H9 (cell line): ENCODE data around the gene LPCAT2. TPM values are rescaled to one million over a fixed set of nuclear protein-coding genes. Genes with fewer than 3 reads are reported as not detected.

Experiments used
- DNase-seq: peaks from one replicate; pipeline ENCODE4 v3.0.0-alpha.2; 2017
- H2AFZ ChIP-seq: one replicate; pipeline ENCODE4 v1.6.1; 2013; ENCODE audit warnings: mild to moderate bottlenecking, low read length, control low read depth, moderate library complexity
- H2AK5ac ChIP-seq: 2 replicates; pipeline ENCODE4 v1.6.1; 2013; ENCODE audit warnings: low read length, control low read depth, mixed read lengths; ENCODE audit not compliant: insufficient read length
- H2BK120ac ChIP-seq: one replicate; pipeline ENCODE4 v1.6.1; 2013; ENCODE audit warnings: low read depth, mild to moderate bottlenecking, low read length, control low read depth, inconsistent platforms; ENCODE audit not compliant: poor library complexity, severe bottlenecking
- H2BK12ac ChIP-seq: 2 replicates; pipeline ENCODE4 v1.6.1; 2013; ENCODE audit warnings: low read length, control low read depth, mixed read lengths, low read depth; ENCODE audit not compliant: insufficient read length
- H2BK15ac ChIP-seq: 2 replicates; pipeline ENCODE4 v1.6.1; 2013; ENCODE audit warnings: low read depth, low read length, control low read depth
- H2BK20ac ChIP-seq: one replicate; pipeline ENCODE4 v1.6.1; 2013; ENCODE audit warnings: low read depth, mild to moderate bottlenecking, low read length, control low read depth, inconsistent platforms; ENCODE audit not compliant: poor library complexity, severe bottlenecking
- H2BK5ac ChIP-seq: 2 replicates; pipeline ENCODE4 v1.6.1; 2013; ENCODE audit warnings: low read length, control low read depth, mixed read lengths; ENCODE audit not compliant: insufficient read length
- H3K14ac ChIP-seq: 2 replicates; pipeline ENCODE4 v1.6.1; 2013; ENCODE audit warnings: low read length, control low read depth; ENCODE audit not compliant: insufficient read depth
- H3K18ac ChIP-seq: 2 replicates; pipeline ENCODE4 v1.6.1; 2013; ENCODE audit warnings: low read depth, mild to moderate bottlenecking, mixed read lengths, low read length, control low read depth; ENCODE audit not compliant: insufficient read length
- H3K23ac ChIP-seq: 2 replicates; pipeline ENCODE4 v1.6.1; 2013; ENCODE audit warnings: low read length, control low read depth, mixed read lengths, low read depth; ENCODE audit not compliant: insufficient read length
- H3K23me2 ChIP-seq: 2 replicates; pipeline ENCODE4 v1.6.1; 2013; ENCODE audit warnings: low read depth, mild to moderate bottlenecking, mixed read lengths, low read length, control low read depth; ENCODE audit not compliant: insufficient read length, poor library complexity, severe bottlenecking
- H3K27ac ChIP-seq: 2 replicates; pipeline ENCODE4 v1.5.1; 2013; ENCODE audit warnings: low read length, control low read depth, mixed read lengths, low read depth; ENCODE audit not compliant: insufficient read length
- H3K27me3 ChIP-seq: 2 replicates; pipeline ENCODE4 v1.6.1; 2013; ENCODE audit warnings: low read length, control low read depth, inconsistent platforms; ENCODE audit not compliant: insufficient read depth
- H3K4ac ChIP-seq: 2 replicates; pipeline ENCODE4 v1.6.1; 2013; ENCODE audit warnings: low read depth, mild to moderate bottlenecking, control low read depth, inconsistent platforms, low read length, moderate library complexity
- H3K4me1 ChIP-seq: 2 replicates; pipeline ENCODE4 v1.6.1; 2013; ENCODE audit warnings: low read length, control low read depth, inconsistent platforms; ENCODE audit not compliant: insufficient read depth
- H3K4me2 ChIP-seq: 2 replicates; pipeline ENCODE4 v1.6.1; 2013; ENCODE audit warnings: low read length, control low read depth, mixed read lengths; ENCODE audit not compliant: insufficient read length, insufficient read depth
- H3K56ac ChIP-seq: 2 replicates; pipeline ENCODE4 v1.6.1; 2013; ENCODE audit warnings: low read depth, mild to moderate bottlenecking, mixed read lengths, low read length, control low read depth; ENCODE audit not compliant: insufficient read length
- H3K79me1 ChIP-seq: 2 replicates; pipeline ENCODE4 v1.6.1; 2013; ENCODE audit warnings: low read depth, mild to moderate bottlenecking, moderate library complexity, low read length, control low read depth, inconsistent platforms; ENCODE audit not compliant: insufficient read depth, poor library complexity, severe bottlenecking
- H3K79me2 ChIP-seq: 2 replicates; pipeline ENCODE4 v1.6.1; 2013; ENCODE audit warnings: low read length, control low read depth, inconsistent platforms; ENCODE audit not compliant: insufficient read depth
- H3K9ac ChIP-seq: 2 replicates; pipeline ENCODE4 v1.6.1; 2013; ENCODE audit warnings: low read length, control low read depth, mixed read lengths; ENCODE audit not compliant: insufficient read length; ENCODE audit errors: extremely low read depth
- H3K9me3 ChIP-seq: one replicate; pipeline ENCODE4 v1.6.1; 2013; ENCODE audit warnings: low read depth, low read length, inconsistent platforms; ENCODE audit not compliant: control insufficient read depth
- H3T11ph ChIP-seq: one replicate; pipeline ENCODE4 v1.6.1; 2013; ENCODE audit warnings: mild to moderate bottlenecking, low read length, control low read depth, inconsistent platforms
- H4K20me1 ChIP-seq: one replicate; pipeline ENCODE4 v1.6.1; 2013; ENCODE audit not compliant: control insufficient read depth, insufficient read length, insufficient read depth
- H4K5ac ChIP-seq: 2 replicates; pipeline ENCODE4 v1.6.1; 2013; ENCODE audit warnings: low read depth, mild to moderate bottlenecking, mixed read lengths, low read length, control low read depth; ENCODE audit not compliant: insufficient read length
- H4K8ac ChIP-seq: replicated peaks from 2 replicates; pipeline ENCODE4 v1.6.1; 2013; ENCODE audit warnings: low read length, control low read depth, mixed read lengths, low read depth; ENCODE audit not compliant: insufficient read length
- H4K91ac ChIP-seq: 2 replicates; pipeline ENCODE4 v1.6.1; 2013; ENCODE audit warnings: low read depth, mild to moderate bottlenecking, moderate library complexity, mixed read lengths, low read length, control low read depth; ENCODE audit not compliant: insufficient read length
- H3K27ac Mint-ChIP-seq, 3 experiments: 2 replicates in 2 of 3; 3 replicates in 1 of 3; pipeline ENCODE4 v1.8.0; 2020 to 2021; ENCODE audit warnings: mixed read lengths in 3 of 3, mild to moderate bottlenecking in 1 of 3, moderate library complexity in 1 of 3
- H3K27me3 Mint-ChIP-seq: 2 replicates; pipeline ENCODE4 v1.8.0; 2021; ENCODE audit warnings: low read depth, mild to moderate bottlenecking, moderate library complexity, mixed read lengths
- H3K36me3 Mint-ChIP-seq, 3 experiments: 2 replicates in 2 of 3; 3 replicates in 1 of 3; pipeline ENCODE4 v1.8.0; 2020 to 2021; ENCODE audit warnings: low read depth in 3 of 3, mixed read lengths in 3 of 3; ENCODE audit not compliant: insufficient read depth in 1 of 3
- H3K4me1 Mint-ChIP-seq, 2 experiments: 2 replicates each; pipeline ENCODE4 v1.8.0; 2020; ENCODE audit warnings: mixed read lengths in 2 of 2
- H3K4me3 Mint-ChIP-seq, 2 experiments: 2 replicates in 1 of 2; 3 replicates in 1 of 2; pipeline ENCODE4 v1.8.0; 2020 to 2021; ENCODE audit warnings: mild to moderate bottlenecking in 2 of 2, mixed read lengths in 2 of 2, moderate library complexity in 1 of 2
- H3K9me3 Mint-ChIP-seq, 2 experiments: 2 replicates in 1 of 2; 3 replicates in 1 of 2; pipeline ENCODE4 v1.8.0; 2020; ENCODE audit warnings: mild to moderate bottlenecking in 2 of 2, mixed read lengths in 2 of 2, moderate library complexity in 1 of 2
- CTCF ChIP-seq: fragments of 200-600 bp; sonication (generic); conservative IDR thresholded peaks from 3 replicates; pipeline ENCODE4 v1.8.0; 2021; ENCODE audit warnings: antibody characterized with exemption, mild to moderate bottlenecking
- WGBS: extraction: QIAGEN DNeasy Blood & Tissue Kit; methylation state at CpG from one replicate; pipeline ENCODE4 v1.1.7; 2013; ENCODE audit warnings: missing lambda C conversion rate, low lambda C conversion rate, mixed read lengths; ENCODE audit not compliant: insufficient read length; ENCODE audit errors: extremely low coverage; 5-methylcytosine and 5-hydroxymethylcytosine counted together
- total RNA-seq: library from RNA; stranded (reverse); gene quantifications from 2 replicates; pipeline ENCODE4 v1.2.1, GENCODE V29; 2021

LPCAT2 gene
- total RNA-seq, 1 experiment from 2014 or later = 2.8 TPM

- no peak overlapping the region for H4K91ac ChIP-seq
- H3K27ac ChIP-seq = no peak overlapping the region
- H3K79me2 ChIP-seq = no peaks in the 10 kb centered on the region
- Mint-ChIP-seq H3K36me3 (peaks cover 2 to 8% (median 5%) of the 10 kb centered on the region in 3 experiments; a peak in 3 of 7 replicates), H3K27me3 (peaks cover 9% of the 10 kb centered on the region), H3K9me3 (peaks cover 0 to 3% of the 10 kb centered on the region in 2 experiments; a peak in 1 of 5 replicates), H3K27ac (no peak overlapping the region), H3K4me3 (no peak overlapping the region; a peak in 1 of 5 replicates), H3K4me1 (peaks cover 14 to 22% of the 10 kb centered on the region in 2 experiments)
- no peak overlapping the region for H3K18ac ChIP-seq
- H2BK15ac ChIP-seq = no peak overlapping the region
- H2AK5ac ChIP-seq = no peak overlapping the region
- peaks cover 10% of the 10 kb centered on the region for H3K23me2 ChIP-seq
- no peak overlapping the region for H2BK12ac ChIP-seq
- H3K27me3 ChIP-seq = no peaks in the 10 kb centered on the region
- no peak overlapping the region for H3K23ac ChIP-seq
- H4K5ac ChIP-seq = no peak overlapping the region
- H2BK20ac ChIP-seq = no peak overlapping the region
- H3K4ac ChIP-seq = no peak overlapping the region
- no peaks in the 10 kb centered on the region for H4K20me1 ChIP-seq
- no peak overlapping the region for H3T11ph ChIP-seq
- WGBS = no CpG with 5 or more reads among the region's 7 CpGs
- TF ChIP-seq CTCF = no peak
- no peak overlapping the region for H3K56ac ChIP-seq
- H2BK120ac ChIP-seq = no peak overlapping the region
- no peak overlapping the region for H3K14ac ChIP-seq
- H2BK5ac ChIP-seq = no peak overlapping the region
- H3K9ac ChIP-seq = no peak overlapping the region
- no peaks in the 10 kb centered on the region for H3K79me1 ChIP-seq
- DNase-seq = no peak
- peaks cover 3% of the 10 kb centered on the region; the same call in 1 of the 2 replicates for H3K4me1 ChIP-seq
- no peak overlapping the region for H2AFZ ChIP-seq
- H3K4me2 ChIP-seq = no peak overlapping the region
- H4K8ac ChIP-seq = no peak overlapping the region
- no peaks in the 10 kb centered on the region for H3K9me3 ChIP-seq
These were observed 2.8 kb upstream of the LPCAT2 start for GRCh38 chr16:55506083-55506482.
